Fibroblast of the aortic adventitia (primary cell): ENCODE results near the gene SORL1. TPM values are rescaled to one million over a fixed set of nuclear protein-coding genes. Genes with fewer than 3 reads are reported as not detected.
A peak's percentile ranks its signal among the peaks of the same experiment; 100 is the strongest.

Experiments
- DNase-seq: peaks from one replicate; pipeline ENCODE4 v3.0.0-alpha.2; 2010; ENCODE audit warnings: low read depth
- H3K4me3 ChIP-seq: 2 replicates; pipeline ENCODE4 v1.5.1; 2011; ENCODE audit warnings: low read depth, mild to moderate bottlenecking, control low read depth, low read length, moderate library complexity
- CTCF ChIP-seq: IDR thresholded peaks from 2 replicates; pipeline ENCODE4 v1.5.1; 2011; ENCODE audit warnings: mild to moderate bottlenecking, low read length, control low read depth, inconsistent platforms; ENCODE audit not compliant: insufficient read depth
- total RNA-seq: library from RNA; depleted of rRNA; stranded (reverse); fragments of >200 nt; gene quantifications from 2 replicates; pipeline ENCODE4 v1.2.3, GENCODE V29; 2012; ENCODE audit warnings: low replicate concordance

SORL1 gene
- total RNA-seq, 1 donor, result 1.2 TPM

- DNase-seq, result peak; percentile 21
- peak; percentile 20 for TF ChIP-seq CTCF
Observed at GRCh38 chr11:121446752-121447156, 5.4 kb upstream of the SORL1 start.

GRCh38 chr11:121448011-121448410 lies 4.1 kb upstream of the SORL1 start:
- no peak for TF ChIP-seq CTCF

More at GRCh38 chr11:121446752-121447156, 5.4 kb upstream of the SORL1 start:
- H3K4me3 ChIP-seq, result no peak overlapping the region

GRCh38 chr11:121448431-121448941 lies 3.6 kb upstream of the SORL1 start:
- TF ChIP-seq CTCF, result no peak
- no peak overlapping the region for H3K4me3 ChIP-seq
- no peak for DNase-seq

More at GRCh38 chr11:121448011-121448410, 4.1 kb upstream of the SORL1 start:
- no peak for DNase-seq
- H3K4me3 ChIP-seq, result no peak overlapping the region

- TF ChIP-seq CTCF, result no peak
- H3K4me3 ChIP-seq, result no peak overlapping the region
- no peak for DNase-seq
Observed at GRCh38 chr11:121449123-121449522, 3.0 kb upstream of the SORL1 start.

GRCh38 chr11:121449626-121450025 lies 2.5 kb upstream of the SORL1 start:
- DNase-seq, result no peak
- H3K4me3 ChIP-seq, result no peak overlapping the region
- TF ChIP-seq CTCF, result no peak

- no peak overlapping the region for H3K4me3 ChIP-seq
- no peak for DNase-seq
- TF ChIP-seq CTCF, result no peak
Observed at GRCh38 chr11:121450401-121450800, 1.7 kb upstream of the SORL1 start.
